Measurements from ENCODE around the gene C10orf53.
"Not testable (repeated sequence)": the region's sequence is repeated elsewhere in the genome, so short reads cannot be mapped to it uniquely, and the experiment has no call there.

Gene C10orf53

DNA sequence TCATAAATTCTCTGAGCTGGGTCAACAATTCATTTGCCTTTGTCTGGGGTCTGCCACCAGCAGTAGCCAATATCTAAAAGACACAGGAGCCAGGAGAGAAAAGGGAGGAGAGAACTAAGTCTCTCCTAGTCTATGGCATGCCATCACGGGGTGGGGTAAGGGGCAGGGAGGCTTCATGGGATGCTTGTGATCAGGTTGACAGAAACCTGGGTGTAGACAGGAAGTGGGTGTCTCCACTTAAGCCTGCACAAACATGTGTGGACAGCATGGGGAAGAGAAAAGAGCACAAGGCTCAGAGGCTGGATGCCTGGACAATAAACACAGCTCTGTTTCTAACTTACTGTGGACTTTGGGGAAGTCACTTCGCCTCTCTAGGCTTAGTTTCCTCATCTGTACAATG is 11.5 kb upstream of the C10orf53 start:
- TF ChIP-seq, protein P1, sequence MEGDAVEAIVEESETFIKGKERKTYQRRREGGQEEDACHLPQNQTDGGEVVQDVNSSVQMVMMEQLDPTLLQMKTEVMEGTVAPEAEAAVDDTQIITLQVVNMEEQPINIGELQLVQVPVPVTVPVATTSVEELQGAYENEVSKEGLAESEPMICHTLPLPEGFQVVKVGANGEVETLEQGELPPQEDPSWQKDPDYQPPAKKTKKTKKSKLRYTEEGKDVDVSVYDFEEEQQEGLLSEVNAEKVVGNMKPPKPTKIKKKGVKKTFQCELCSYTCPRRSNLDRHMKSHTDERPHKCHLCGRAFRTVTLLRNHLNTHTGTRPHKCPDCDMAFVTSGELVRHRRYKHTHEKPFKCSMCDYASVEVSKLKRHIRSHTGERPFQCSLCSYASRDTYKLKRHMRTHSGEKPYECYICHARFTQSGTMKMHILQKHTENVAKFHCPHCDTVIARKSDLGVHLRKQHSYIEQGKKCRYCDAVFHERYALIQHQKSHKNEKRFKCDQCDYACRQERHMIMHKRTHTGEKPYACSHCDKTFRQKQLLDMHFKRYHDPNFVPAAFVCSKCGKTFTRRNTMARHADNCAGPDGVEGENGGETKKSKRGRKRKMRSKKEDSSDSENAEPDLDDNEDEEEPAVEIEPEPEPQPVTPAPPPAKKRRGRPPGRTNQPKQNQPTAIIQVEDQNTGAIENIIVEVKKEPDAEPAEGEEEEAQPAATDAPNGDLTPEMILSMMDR (IDR thresholded peaks at IDR 0.05; ENCODE audit: low read depth, low read length, poor library complexity, severe bottlenecking) = no peak
- TF ChIP-seq EZH2phosphoT487 (IDR thresholded peaks at IDR 0.05; ENCODE audit: borderline replicate concordance, low read length) = no peak
- Histone ChIP-seq H3K9me2 (replicated peaks; ENCODE audit: control insufficient read depth, low read length) (no peaks in the 10 kb centered on the region), H4K20me1 (ENCODE audit: control insufficient read depth, insufficient read depth, low read depth, low read length) (no peaks in the 10 kb centered on the region), H3K9me3 (ENCODE audit: control insufficient read depth, insufficient read depth, low read length) (no peaks in the 10 kb centered on the region), H3K27ac (ENCODE audit: low read depth, low read length) (no peak overlapping the region), H3K27me3 (ENCODE audit: control insufficient read depth, low read length) (peaks cover 2% of the 10 kb centered on the region; the same call in 1 of the 2 replicates), H3K4me3 (ENCODE audit: low read length) (no peak overlapping the region), H3K4me1 (ENCODE audit: control insufficient read depth, low read length) (no peaks in the 10 kb centered on the region), H3K4me2 (ENCODE audit: low read length) (no peak overlapping the region), H3K36me3 (ENCODE audit: control insufficient read depth, low read length) (no peaks in the 10 kb centered on the region), H3F3A (ENCODE audit: control insufficient read depth, insufficient read depth) (no peaks in the 10 kb centered on the region), H3K79me2 (ENCODE audit: control insufficient read depth, low read length) (no peaks in the 10 kb centered on the region)

DNA sequence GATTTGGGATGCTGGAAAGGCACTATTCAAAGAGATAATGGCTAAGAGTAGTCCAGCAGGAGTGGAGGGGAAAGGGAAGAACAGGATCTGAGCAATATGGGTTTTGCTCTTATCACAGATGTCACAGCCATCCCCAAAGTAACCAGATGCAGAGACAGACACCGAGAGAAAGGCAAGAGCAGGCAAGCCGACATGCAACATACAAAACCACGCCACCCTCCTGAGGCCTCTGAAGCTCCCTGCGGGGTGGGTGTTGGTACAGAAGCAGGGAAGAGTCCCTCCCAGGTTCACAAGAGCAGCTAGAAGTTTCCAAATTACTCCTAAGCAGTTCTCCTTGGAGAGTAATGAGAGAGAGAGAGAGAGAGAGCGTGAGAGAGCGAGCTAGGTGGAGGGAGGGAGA is 10.8 kb upstream of the C10orf53 start:
- H3K9me2 ChIP-seq (replicated peaks; ENCODE audit: control insufficient read depth, low read length) = no peaks in the 10 kb centered on the region
- no peak overlapping the region for H3K27ac ChIP-seq (ENCODE audit: low read depth, low read length)
- H3K36me3 ChIP-seq (ENCODE audit: control insufficient read depth, low read length) = no peaks in the 10 kb centered on the region
- no peaks in the 10 kb centered on the region for H3F3A ChIP-seq (ENCODE audit: control insufficient read depth, insufficient read depth)
- TF ChIP-seq, protein P1 (IDR thresholded peaks at IDR 0.05; ENCODE audit: low read depth, low read length, poor library complexity, severe bottlenecking) = no peak
- no peak for TF ChIP-seq EZH2phosphoT487 (IDR thresholded peaks at IDR 0.05; ENCODE audit: borderline replicate concordance, low read length)
- H3K27me3 ChIP-seq (ENCODE audit: control insufficient read depth, low read length) = peaks cover 2% of the 10 kb centered on the region; the same call in 1 of the 2 replicates
- no peak overlapping the region for H3K4me2 ChIP-seq (ENCODE audit: low read length)
- H3K4me3 ChIP-seq (ENCODE audit: low read length) = no peak overlapping the region
- H3K9me3 ChIP-seq (ENCODE audit: control insufficient read depth, insufficient read depth, low read length) = no peaks in the 10 kb centered on the region
- no peaks in the 10 kb centered on the region for H4K20me1 ChIP-seq (ENCODE audit: control insufficient read depth, insufficient read depth, low read depth, low read length)
- H3K79me2 ChIP-seq (ENCODE audit: control insufficient read depth, low read length) = no peaks in the 10 kb centered on the region
- no peaks in the 10 kb centered on the region for H3K4me1 ChIP-seq (ENCODE audit: control insufficient read depth, low read length)

DNA sequence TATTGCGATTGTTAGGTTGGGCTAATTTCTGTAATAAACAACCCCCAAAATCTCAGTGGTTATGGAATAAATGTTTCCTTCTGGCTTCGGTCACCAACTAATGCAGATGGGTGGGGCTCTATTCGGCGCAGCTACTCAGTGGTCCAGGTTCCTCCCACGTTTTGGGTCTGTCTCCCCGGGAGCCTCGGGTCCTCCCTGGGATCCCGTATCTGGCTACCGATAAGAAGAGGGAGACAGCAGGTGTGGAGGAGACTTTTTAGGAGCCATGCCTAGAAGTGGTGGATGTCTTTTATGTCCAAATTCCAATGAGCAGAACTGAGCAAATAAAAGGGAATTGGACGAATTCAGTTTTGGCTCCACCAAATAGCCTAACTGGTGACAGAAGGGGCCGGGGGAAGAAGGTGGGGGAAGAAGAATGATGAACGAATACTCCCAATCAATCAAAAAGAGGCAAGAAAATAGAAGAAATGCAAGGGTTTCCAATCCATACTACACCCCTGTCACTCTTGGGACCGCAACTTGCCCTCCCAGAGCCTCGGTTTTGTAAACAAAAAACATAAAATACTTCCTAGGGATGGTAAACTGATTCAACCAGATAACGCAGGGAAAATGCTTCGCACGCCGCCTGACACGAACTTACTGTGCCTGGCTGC is 498 bp upstream of the C10orf53 start:
- H3F3A ChIP-seq (ENCODE audit: control insufficient read depth, insufficient read depth) = no peaks in the 10 kb centered on the region
- no peak overlapping the region for H3K4me3 ChIP-seq (ENCODE audit: low read length)
- H3K79me2 ChIP-seq (ENCODE audit: control insufficient read depth, low read length) = no peaks in the 10 kb centered on the region
- no peaks in the 10 kb centered on the region for H4K20me1 ChIP-seq (ENCODE audit: control insufficient read depth, insufficient read depth, low read depth, low read length)
- H3K27me3 ChIP-seq (ENCODE audit: control insufficient read depth, low read length) = peaks cover 6% of the 10 kb centered on the region
- TF ChIP-seq, protein P1 (IDR thresholded peaks at IDR 0.05; ENCODE audit: low read depth, low read length, poor library complexity, severe bottlenecking) = no peak
- TF ChIP-seq EZH2phosphoT487 (IDR thresholded peaks at IDR 0.05; ENCODE audit: borderline replicate concordance, low read length) = no peak
- no peak overlapping the region for H3K27ac ChIP-seq (ENCODE audit: low read depth, low read length)
- no peaks in the 10 kb centered on the region for H3K4me1 ChIP-seq (ENCODE audit: control insufficient read depth, low read length)
- H3K36me3 ChIP-seq (ENCODE audit: control insufficient read depth, low read length) = no peaks in the 10 kb centered on the region
- no peak overlapping the region for H3K4me2 ChIP-seq (ENCODE audit: low read length)
- no peaks in the 10 kb centered on the region for H3K9me3 ChIP-seq (ENCODE audit: control insufficient read depth, insufficient read depth, low read length)
- H3K9me2 ChIP-seq (replicated peaks; ENCODE audit: control insufficient read depth, low read length) = no peaks in the 10 kb centered on the region

DNA sequence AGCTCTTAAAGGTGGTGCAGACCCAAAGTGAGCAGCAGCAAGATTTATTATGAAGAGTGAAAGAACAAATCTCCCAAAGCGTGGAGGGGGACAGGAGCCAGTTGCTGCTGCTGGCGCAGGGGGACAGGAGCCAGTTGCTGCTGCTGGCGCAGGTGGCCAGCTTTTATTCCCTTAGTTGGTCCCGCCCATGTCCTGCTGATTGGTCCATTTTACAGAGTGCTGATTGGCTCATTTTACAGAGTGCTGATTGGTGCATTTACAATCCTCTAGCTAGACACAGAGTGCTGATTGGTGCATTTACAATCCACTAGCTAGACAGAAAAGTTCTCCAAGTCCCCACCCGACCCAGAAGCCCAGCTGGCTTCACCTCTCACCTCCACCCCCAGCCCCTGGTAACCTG is 3.0 kb downstream of the C10orf53 start:
- not testable (repeated sequence) for H3K4me3 ChIP-seq (ENCODE audit: low read length); H3K27me3 ChIP-seq (ENCODE audit: control insufficient read depth, low read length); H3K9me2 ChIP-seq (replicated peaks; ENCODE audit: control insufficient read depth, low read length)

More for the DNA sequence above, 3.0 kb downstream of the C10orf53 start:
- H3K9me3 ChIP-seq (ENCODE audit: control insufficient read depth, insufficient read depth, low read length); H3K4me1 ChIP-seq (ENCODE audit: control insufficient read depth, low read length); H3K27ac ChIP-seq (ENCODE audit: low read depth, low read length); H3K4me2 ChIP-seq (ENCODE audit: low read length); H3F3A ChIP-seq (ENCODE audit: control insufficient read depth, insufficient read depth); H3K36me3 ChIP-seq (ENCODE audit: control insufficient read depth, low read length); H4K20me1 ChIP-seq (ENCODE audit: control insufficient read depth, insufficient read depth, low read depth, low read length); H3K79me2 ChIP-seq (ENCODE audit: control insufficient read depth, low read length): not testable (repeated sequence)

All from DOHH2 (cell line).